GM12878 (cell line): ENCODE measurements around the gene RAC3. TPM values are rescaled to one million over a fixed set of nuclear protein-coding genes. Genes with fewer than 3 reads are reported as not detected.
A peak's percentile ranks its signal among the peaks of the same experiment; 100 is the strongest.

Experiments used
- ATAC-seq: fragments of 200-7000 bp; cut with Tn5 transposase; 3 replicates; pipeline ENCODE4 v1.9.1; 2020; ENCODE audit warnings: mild to moderate bottlenecking, moderate library complexity
- BruUV-seq: library from RNA; stranded (reverse); fragments of 400-500 nt; replicated peaks from 2 replicates; lab custom pipeline; 2021; lab: Mats Ljungman, UMichigan
- CTCF ChIA-PET: fragments of 300-600 bp; sonication (Branson Sonifier 250); formaldehyde crosslinking; extraction: SDS; loops from one replicate; lab custom pipeline; 2021; ENCODE audit warnings: inconsistent platforms; lab: Yijun Ruan, JAX
- POLR2A ChIA-PET: fragments of 350-600 bp; formaldehyde crosslinking; extraction: SDS; loops from one replicate; lab custom pipeline; 2021; ENCODE audit warnings: inconsistent platforms; lab: Charles Lee
- RAD21 ChIA-PET: fragments of 300-600 bp; sonication (Branson Sonifier 250); formaldehyde crosslinking; loops from one replicate; lab custom pipeline; 2023; ENCODE audit warnings: antibody characterized with exemption; ENCODE audit not compliant: unreplicated experiment; lab: Charles Lee
- SMC1A ChIA-PET: fragments of 300-600 bp; sonication (Branson Sonifier 250); formaldehyde crosslinking; loops from one replicate; lab custom pipeline; 2023; ENCODE audit not compliant: unreplicated experiment, uncharacterized antibody; lab: Charles Lee
- DNase-seq: peaks from one replicate; pipeline ENCODE4 v3.0.0-alpha.2; 2011; ENCODE audit warnings: low read depth, low spot score
- FAIRE-seq: peaks from 3 replicates; lab custom pipeline; 2011; peaks lifted over from hg19 to GRCh38; lab: Jason Lieb, UNC
- H2AFZ ChIP-seq: 2 replicates; pipeline ENCODE4 v1.6.0; 2011; ENCODE audit warnings: low read depth, low read length, control low read depth; ENCODE audit not compliant: control insufficient read depth
- H3K27ac ChIP-seq: 2 replicates; pipeline ENCODE4 v1.5.1; 2011; ENCODE audit warnings: control low read depth; ENCODE audit not compliant: control insufficient read depth, insufficient read depth
- H3K27me3 ChIP-seq, 2 experiments: replicated peaks in 1 of 2; 2 replicates each; pipeline versions ENCODE4 v1.6.0 to v1.6.1; 2011; ENCODE audit warnings: low read length in 1 of 2; ENCODE audit not compliant: control insufficient read depth in 2 of 2, insufficient read depth in 2 of 2
- H3K36me3 ChIP-seq, 2 experiments: 2 replicates each; pipeline ENCODE4 v1.5.1; 2011; ENCODE audit warnings: low read length in 1 of 2; ENCODE audit not compliant: control insufficient read depth in 2 of 2, insufficient read depth in 2 of 2
- H3K4me1 ChIP-seq: 2 replicates; pipeline ENCODE4 v1.6.1; 2011; ENCODE audit warnings: mild to moderate bottlenecking, low read length, moderate library complexity, mixed read lengths; ENCODE audit not compliant: control insufficient read depth, insufficient read depth
- H3K4me2 ChIP-seq: 2 replicates; pipeline ENCODE4 v1.6.0; 2011; ENCODE audit warnings: control low read depth; ENCODE audit not compliant: control insufficient read depth, insufficient read depth
- H3K4me3 ChIP-seq: fragments of 200-600 bp; sonication (generic); 2 replicates; pipeline ENCODE4 v1.5.1; 2016
- H3K79me2 ChIP-seq: 2 replicates; pipeline ENCODE4 v1.6.0; 2011; ENCODE audit warnings: low read length; ENCODE audit not compliant: control insufficient read depth, insufficient read depth
- H3K9ac ChIP-seq: 2 replicates; pipeline ENCODE4 v1.8.0; 2011; ENCODE audit warnings: low read length, control low read depth, mixed read lengths; ENCODE audit not compliant: control insufficient read depth, insufficient read depth
- H3K9me3 ChIP-seq: replicated peaks from 3 replicates; pipeline ENCODE4 v1.5.1; 2011; ENCODE audit warnings: mild to moderate bottlenecking, low read length; ENCODE audit not compliant: control insufficient read depth, insufficient read depth
- H4K20me1 ChIP-seq: 2 replicates; pipeline ENCODE4 v1.6.0; 2011; ENCODE audit not compliant: control insufficient read depth, insufficient read depth
- CHD2 ChIP-seq: IDR thresholded peaks from 2 replicates; pipeline ENCODE4 v1.6.1; 2011; ENCODE audit warnings: low read depth, low read length, improper control_type of control experiment, borderline replicate concordance
- CREM ChIP-seq: IDR thresholded peaks from 2 replicates; pipeline ENCODE4 v1.6.1; 2014; ENCODE audit warnings: antibody characterized with exemption, low read depth
- CTCF ChIP-seq, 3 experiments: IDR thresholded peaks in 2 of 3; conservative IDR thresholded peaks in 1 of 3; 2 replicates each; pipeline ENCODE4 v1.5.1; 2011; ENCODE audit warnings: low read depth in 3 of 3, low read length in 3 of 3, mild to moderate bottlenecking in 3 of 3, control low read depth in 2 of 3, moderate library complexity in 2 of 3, inconsistent platforms in 1 of 3, mixed read lengths in 1 of 3; ENCODE audit not compliant: control insufficient read depth in 2 of 3, insufficient read depth in 1 of 3; ENCODE audit errors: extremely low read depth in 1 of 3
- GATAD2B ChIP-seq: fragments of 450-650 bp; conservative IDR thresholded peaks from 2 replicates; pipeline ENCODE4 v1.6.1; 2017; ENCODE audit warnings: low read depth, mild to moderate bottlenecking, moderate library complexity
- IKZF2 ChIP-seq, 2 experiments: fragments of 450-650 bp; IDR thresholded peaks; 2 replicates each; pipeline ENCODE4 v1.6.1; 2017; ENCODE audit warnings: mild to moderate bottlenecking in 2 of 2, moderate library complexity in 2 of 2
- IRF4 ChIP-seq: IDR thresholded peaks from 2 replicates; pipeline ENCODE4 v1.6.1; 2011; ENCODE audit warnings: low read depth, low read length
- MEF2B ChIP-seq: fragments of 450-650 bp; IDR thresholded peaks from 2 replicates; pipeline ENCODE4 v1.6.1; 2018; ENCODE audit warnings: mild to moderate bottlenecking, moderate library complexity; ENCODE audit not compliant: partially characterized antibody, poor library complexity, severe bottlenecking
- MXI1 ChIP-seq: fragments of 150-350 bp; IDR thresholded peaks from 2 replicates; pipeline ENCODE4 v1.6.1; 2011; ENCODE audit warnings: low read depth, mild to moderate bottlenecking, inconsistent platforms, low read length, improper control_type of control experiment
- NFIC ChIP-seq: IDR thresholded peaks from 2 replicates; pipeline ENCODE4 v1.6.1; 2012; ENCODE audit warnings: low read depth, mild to moderate bottlenecking, inconsistent platforms, low read length, moderate library complexity
- NR2F1 ChIP-seq: fragments of 450-650 bp; conservative IDR thresholded peaks from 2 replicates; pipeline ENCODE4 v1.6.1; 2017; ENCODE audit warnings: mild to moderate bottlenecking
- NRF1 ChIP-seq: conservative IDR thresholded peaks from 2 replicates; pipeline ENCODE4 v1.6.1; 2011; ENCODE audit warnings: mild to moderate bottlenecking, low read depth, low read length, improper control_type of control experiment
- RAD21 ChIP-seq: IDR thresholded peaks from 2 replicates; pipeline ENCODE4 v1.6.1; 2011; ENCODE audit warnings: mild to moderate bottlenecking, low read depth, low read length, moderate library complexity; ENCODE audit not compliant: insufficient read depth
- RAD51 ChIP-seq: fragments of 450-650 bp; IDR thresholded peaks from 2 replicates; pipeline ENCODE4 v1.6.1; 2016; ENCODE audit warnings: moderate library complexity, mild to moderate bottlenecking, inconsistent platforms
- RFX5 ChIP-seq: IDR thresholded peaks from 2 replicates; pipeline ENCODE4 v1.6.1; 2011; ENCODE audit warnings: low read depth, low read length, improper control_type of control experiment
- RUNX3 ChIP-seq: IDR thresholded peaks from 2 replicates; pipeline ENCODE4 v1.6.1; 2012; ENCODE audit warnings: low read length, inconsistent platforms
- SMC3 ChIP-seq: IDR thresholded peaks from 2 replicates; pipeline ENCODE4 v1.6.1; 2011; ENCODE audit warnings: low read length, improper control_type of control experiment, borderline replicate concordance
- STAT3 ChIP-seq: IDR thresholded peaks from 2 replicates; pipeline ENCODE4 v1.6.1; 2011; ENCODE audit warnings: low read depth, low read length, improper control_type of control experiment
- ZBTB11 ChIP-seq: fragments of 450-650 bp; formaldehyde crosslinking; IDR thresholded peaks from 2 replicates; pipeline ENCODE4 v1.5.0; 2022; ENCODE audit warnings: mild to moderate bottlenecking, missing genetic modification characterization
- ZNF217 ChIP-seq: fragments of 450-650 bp; IDR thresholded peaks from 2 replicates; pipeline ENCODE4 v1.6.1; 2017; ENCODE audit warnings: antibody characterized with exemption, mild to moderate bottlenecking
- WGBS: methylation state at CpG from one replicate; pipeline ENCODE4 v1.1.6; 2016; ENCODE audit warnings: low lambda C conversion rate; ENCODE audit not compliant: insufficient replicate concordance, insufficient coverage; ENCODE audit errors: missing lambda C conversion rate; 5-methylcytosine and 5-hydroxymethylcytosine counted together
- in situ Hi-C: fragments of 300-500 bp; cut with MboI; formaldehyde crosslinking; loops from 9 replicates; pipeline ENCODE4 v1.14.3; 2018; ENCODE audit warnings: mixed read lengths
- intact Hi-C: fragments of 100-400 bp; cut with micrococcal nuclease; formaldehyde crosslinking; loops from one replicate; pipeline ENCODE4 v1.14.2; 2022; ENCODE audit not compliant: unreplicated experiment
- polyA plus RNA-seq, 11 experiments: library from polyadenylated mRNA; depleted of rRNA in 4 of 11; unstranded in 6 of 11; stranded (reverse) in 5 of 11; fragments of >200 nt; fragmentation: Nextera tagmentation in 4 of 11; fragmentation: Illumina TruSeq in 1 of 11; extraction: Ambion mirVana in 4 of 11; extraction: Trizol in 1 of 11; gene quantifications; 1 replicate in 1 of 11; 2 replicates in 10 of 11; pipeline versions ENCODE4 v1.2.1 to v1.2.3, GENCODE V29; 2011 to 2016; ENCODE audit warnings: inconsistent platforms in 2 of 11, missing spikeins in 2 of 11, low read depth in 1 of 11
- total RNA-seq, 4 experiments: library from RNA; depleted of rRNA in 3 of 4; stranded (reverse); fragments of >200 nt in 3 of 4; fragmentation: Illumina TruSeq in 1 of 4; extraction: Trizol in 1 of 4; gene quantifications; 2 replicates each; pipeline versions ENCODE4 v1.2.1 to v1.2.3, GENCODE V29; 2013 to 2021

Gene RAC3
- total and polyA plus RNA-seq, 10 of the 15 experiments (the other 5 are each of a cell fraction or from before 2014, with no cell fraction given), result 0.11 to 32.9 (median 6.7) TPM

GRCh38 chr17:82021107-82021899, 10.2 kb upstream of the RAC3 start:
- no TSS peak for BruUV-seq
- DNase-seq (no peak), FAIRE-seq (peak; percentile 44), ATAC-seq (peak; percentile 32)
- SMC1A ChIA-PET, result interaction anchor here (0.6 to 1.8 kb wide), 7 partner anchors 54 to 399 kb away, joined by 3 to 9 read pairs (median 3); no protein-coding TSS in a partner anchor
- Histone ChIP-seq H3K27ac (peak overlapping the region; percentile 69), H3K4me1 (peaks cover 14% of the 10 kb centered on the region), H4K20me1 (no peaks in the 10 kb centered on the region), H3K27me3 (no peaks in the 10 kb centered on the region), H3K4me3 (peak overlapping the region; percentile 89), H2AFZ (no peak overlapping the region; the same call in 1 of the 2 replicates), H3K36me3 (no peaks in the 10 kb centered on the region; a peak in 2 of 4 replicates), H3K4me2 (peak overlapping the region; percentile 95), H3K9me3 (no peaks in the 10 kb centered on the region), H3K79me2 (peaks cover 26% of the 10 kb centered on the region), H3K9ac (peak overlapping the region; percentile 85)
- POLR2A ChIA-PET, result interaction anchor here (0.6 to 2.6 kb wide), 3 partner anchors 16 to 306 kb away, joined by 3 to 13 read pairs (median 8); partner anchors contain the start of gene DCXR
- WGBS, result 7% methylated on average over 25 of the region's 25 CpGs
- RAD21 ChIA-PET, result interaction anchor here (0.5 to 4.4 kb wide), 10 partner anchors 9 to 509 kb away, joined by 3 to 68 read pairs (median 6); partner anchors contain the start of genes DCXR and NOTUM
- in situ Hi-C loops, result no loop called here
- CTCF ChIA-PET, result interaction anchor here (0.7 to 5.0 kb wide), 23 partner anchors 9 to 287 kb away, joined by 3 to 89 read pairs (median 4); partner anchors contain the start of genes DCXR and NOTUM
- intact Hi-C loops, result loop anchor here (1.0 to 5.0 kb wide), 2 partner anchors 62 to 159 kb away; partner anchors contain the start of gene P4HB
- TF ChIP-seq RAD21, result peak; percentile 87
- TF ChIP-seq STAT3, result no peak
- TF ChIP-seq RUNX3, result no peak
- TF ChIP-seq CHD2, result no peak
- TF ChIP-seq IRF4, result no peak
- TF ChIP-seq RAD51, result no peak
- TF ChIP-seq ZBTB11, result no peak
- peak; percentile 56; the same call in 1 of the 2 replicates for TF ChIP-seq GATAD2B
- TF ChIP-seq CREM, result no peak
- TF ChIP-seq MEF2B, result no peak
- TF ChIP-seq NFIC, result no peak
- no peak for TF ChIP-seq IKZF2 (IDR thresholded peaks at IDR 0.05)
- no peak for TF ChIP-seq NRF1
- peak; percentile 90 for TF ChIP-seq SMC3
- no peak for TF ChIP-seq RFX5
- TF ChIP-seq NR2F1, result peak; percentile 34; the same call in 1 of the 2 replicates
- no peak for TF ChIP-seq ZNF217
- TF ChIP-seq MXI1, result no peak
- peak; percentile 71 to 87 (median 86) for TF ChIP-seq CTCF (IDR thresholded peaks at IDR 0.05 in 2 of 3, conservative IDR thresholded peaks at IDR 0.05 in 1 of 3; ENCODE audit: control insufficient read depth in 2 of 3, extremely low read depth in 1 of 3, insufficient read depth in 1 of 3, low read depth in 3 of 3, low read length in 3 of 3)
